Skin of body (tissue), 2 donors: Measurements from ENCODE around the gene KHDC4. TPM values are rescaled to one million over a fixed set of nuclear protein-coding genes. Genes with fewer than 3 reads are reported as not detected.
"Not testable (repeated sequence)": the region's sequence is repeated elsewhere in the genome, so short reads cannot be mapped to it uniquely, and the experiment has no call there.

Experiments used
- DNase-seq: peaks from one replicate; lab custom pipeline; 2025; lab: John Stamatoyannopoulos, UW
- total RNA-seq: library from RNA; depleted of rRNA; stranded (reverse); fragments of >200 nt; gene quantifications from one replicate; pipeline ENCODE4 v1.2.3, GENCODE V29; 2014

The KHDC4 gene
- total RNA-seq, 1 donor from 2014 or later, result 44.5 TPM

- DNase-seq, result no peak
These were observed 30.0 kb downstream of the KHDC4 start for GRCh38 chr1:155904261-155904660.

- no peak for DNase-seq
These were observed 34.1 kb downstream of the KHDC4 start for GRCh38 chr1:155900161-155900560.

GRCh38 chr1:155899683-155900082, 34.5 kb downstream of the KHDC4 start:
- no peak for DNase-seq

DNA sequence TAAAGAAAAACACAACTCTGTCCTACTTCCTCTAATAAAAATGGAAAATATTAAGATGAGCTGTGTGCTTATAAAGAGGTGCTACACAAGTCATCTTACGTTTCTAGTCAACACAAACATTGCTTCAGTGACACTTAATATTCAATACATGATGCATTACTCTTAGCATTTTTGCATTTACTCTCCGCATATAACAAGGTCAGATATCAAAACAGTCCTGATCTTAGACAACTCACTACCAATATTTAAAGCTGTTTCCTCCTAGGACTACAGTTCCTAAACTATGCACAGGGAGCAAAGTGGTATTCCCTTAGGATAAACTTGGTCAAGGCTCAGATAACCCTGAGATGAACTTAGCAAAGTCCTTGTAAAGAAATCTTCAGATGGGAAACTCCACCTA, 35.3 kb downstream of the KHDC4 start:
- DNase-seq, result no peak

- peak; percentile 34 for DNase-seq
These were observed 36.5 kb downstream of the KHDC4 start for GRCh38 chr1:155897746-155898145.

DNA sequence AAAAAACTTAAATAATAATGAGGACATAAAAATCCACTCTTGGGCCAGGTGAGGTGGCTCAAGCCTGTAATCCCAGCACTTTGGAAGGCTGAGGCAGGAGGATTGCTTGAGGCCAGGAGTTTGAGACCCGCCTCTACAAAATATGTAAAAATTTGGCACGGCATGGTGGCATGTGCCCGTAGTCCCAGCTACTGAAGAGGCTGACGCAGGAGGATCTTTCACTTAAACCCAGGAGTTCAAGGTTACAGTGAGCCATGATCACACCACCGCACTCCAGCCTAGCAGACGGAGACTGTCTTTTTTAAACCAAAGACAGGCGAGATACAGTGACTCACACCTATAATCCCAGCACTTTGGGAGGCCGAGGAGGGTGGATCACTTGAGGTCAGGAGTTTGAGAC, 37.7 kb downstream of the KHDC4 start:
- not testable (repeated sequence) for DNase-seq

GRCh38 chr1:155895617-155896016, 38.6 kb downstream of the KHDC4 start:
- not testable (repeated sequence) for DNase-seq

GRCh38 chr1:155893389-155894142, 40.6 kb downstream of the KHDC4 start:
- peak; percentile 91 for DNase-seq

DNA sequence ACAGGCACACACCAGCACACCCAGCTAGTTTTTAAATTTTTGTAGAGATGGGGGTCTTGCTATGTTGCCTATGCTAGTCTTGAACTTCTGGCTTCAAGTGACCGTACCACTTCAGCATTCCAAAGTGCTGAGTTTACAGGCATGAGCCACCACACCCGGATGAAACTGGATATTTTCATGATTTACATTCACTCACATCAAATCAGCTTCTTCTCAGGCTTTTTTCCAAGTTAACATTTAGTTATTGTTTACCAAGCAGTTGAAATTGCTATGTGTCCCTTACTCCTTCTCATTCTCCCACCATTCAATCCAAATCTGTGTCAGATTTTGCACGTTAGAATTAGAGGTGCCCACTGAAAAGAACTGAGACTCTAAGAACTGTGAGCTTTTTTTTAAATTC, 41.4 kb downstream of the KHDC4 start:
- DNase-seq, result peak; percentile 36

GRCh38 chr1:155890251-155890650, 44.0 kb downstream of the KHDC4 start:
- no peak for DNase-seq

GRCh38 chr1:155889566-155889965, 44.6 kb downstream of the KHDC4 start:
- DNase-seq, result no peak

DNA sequence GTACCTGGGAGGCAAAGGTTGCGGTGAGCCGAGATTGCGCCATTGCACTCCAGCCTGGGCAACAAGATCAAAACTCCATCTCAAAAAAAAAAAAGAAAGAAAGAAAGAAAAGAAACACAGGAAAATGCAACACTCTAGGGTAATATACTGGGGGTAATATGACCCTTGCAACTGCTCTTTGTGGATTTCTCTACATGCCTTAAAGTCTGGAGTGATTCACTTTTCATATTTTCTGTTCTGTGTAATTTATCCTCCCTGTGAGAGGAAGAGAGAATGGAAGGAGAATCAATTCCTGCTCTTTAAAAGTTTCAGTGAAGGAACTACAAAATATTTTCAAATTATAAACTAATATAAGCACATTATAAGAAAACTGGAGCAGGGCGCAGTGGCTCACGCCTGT, 45.7 kb downstream of the KHDC4 start:
- no peak for DNase-seq

DNA sequence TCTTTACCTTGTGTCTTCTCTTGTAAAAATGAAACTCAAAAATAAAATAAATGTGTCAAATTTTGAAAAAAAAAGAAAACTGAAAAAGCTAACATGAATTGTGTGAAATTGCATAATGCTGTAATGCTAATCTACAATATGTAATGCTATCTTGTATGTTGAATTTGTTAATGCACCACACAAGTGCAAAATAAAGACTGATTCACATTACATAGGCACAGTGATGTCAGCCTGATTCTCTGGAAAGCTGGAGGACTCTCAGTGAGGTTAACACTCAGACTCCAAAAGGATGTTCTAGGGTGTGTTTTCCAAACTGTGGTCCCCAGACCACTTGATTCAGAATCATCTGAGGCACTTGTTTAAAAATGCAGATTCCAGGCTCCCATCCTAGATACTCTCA, 49.2 kb downstream of the KHDC4 start:
- DNase-seq, result no peak

- no peak for DNase-seq
These were observed 49.9 kb downstream of the KHDC4 start for GRCh38 chr1:155884031-155884960.

DNA sequence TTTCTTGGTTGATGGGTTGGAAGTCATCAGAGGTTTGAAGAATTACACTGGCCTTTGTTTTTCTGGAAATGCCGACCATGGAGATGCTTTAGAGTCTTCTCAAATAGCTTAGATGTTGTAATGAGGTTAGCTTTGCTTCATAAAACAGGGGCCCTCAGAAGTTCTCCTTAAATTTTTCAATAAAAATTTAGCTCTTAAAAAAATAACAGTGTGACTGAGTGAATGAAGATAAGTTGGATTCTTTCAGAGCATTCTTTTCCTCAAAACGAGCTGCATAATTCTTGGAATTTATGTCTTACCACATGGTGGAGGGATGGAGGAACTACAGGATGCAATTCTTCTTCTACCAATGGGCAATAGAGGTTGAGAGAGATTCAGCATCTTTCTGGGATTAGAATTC, 51.4 kb downstream of the KHDC4 start:
- no peak for DNase-seq

DNA sequence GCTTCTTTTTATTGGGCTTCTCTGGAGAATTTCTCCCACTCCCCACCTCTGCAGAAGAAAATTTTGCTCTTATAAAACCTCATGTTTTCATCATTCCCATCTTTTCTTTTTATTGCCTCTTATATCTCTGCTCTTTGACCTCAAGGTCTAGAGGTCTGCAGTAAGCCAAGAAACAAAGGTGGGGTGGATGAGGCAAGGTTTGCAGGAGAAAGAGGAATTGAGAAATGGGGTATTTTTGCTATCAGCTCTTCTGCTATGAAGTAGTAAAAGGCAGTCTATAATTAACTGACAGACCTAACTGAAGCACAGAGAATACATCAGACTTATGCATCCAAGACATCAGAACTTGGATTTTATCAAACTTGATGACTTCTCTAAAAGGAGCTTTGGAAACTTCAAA, 52.0 kb downstream of the KHDC4 start:
- DNase-seq, result no peak

GRCh38 chr1:155880950-155881349, 53.3 kb downstream of the KHDC4 start:
- no peak for DNase-seq

- no peak for DNase-seq
These were observed 54.0 kb downstream of the KHDC4 start for GRCh38 chr1:155880251-155880650.

DNA sequence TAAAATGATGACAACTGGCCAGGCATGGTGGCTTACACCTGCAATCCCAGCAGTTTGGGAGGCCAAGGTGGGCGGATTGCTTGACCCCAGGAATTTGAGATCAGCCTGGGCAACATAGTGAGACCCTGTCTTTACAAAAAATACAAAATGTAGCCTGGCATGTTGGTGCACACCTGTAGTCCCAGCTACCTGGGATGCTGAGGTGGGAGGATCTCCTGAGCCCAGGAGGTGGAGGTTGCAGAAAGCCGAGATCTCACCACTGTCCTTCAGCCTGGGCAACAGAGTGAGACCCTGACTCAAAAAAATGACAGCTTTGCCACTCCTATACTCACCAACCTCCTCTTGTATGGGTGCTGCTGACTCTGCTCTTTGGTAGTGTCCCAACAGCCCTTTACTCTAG, 56.3 kb downstream of the KHDC4 start:
- DNase-seq, result no peak

GRCh38 chr1:155873860-155874259, 60.4 kb downstream of the KHDC4 start:
- DNase-seq, result no peak

- no peak for DNase-seq
These were observed 61.7 kb downstream of the KHDC4 start for GRCh38 chr1:155872527-155872926.

- no peak for DNase-seq
These were observed 62.8 kb downstream of the KHDC4 start for GRCh38 chr1:155871390-155871789.

DNA sequence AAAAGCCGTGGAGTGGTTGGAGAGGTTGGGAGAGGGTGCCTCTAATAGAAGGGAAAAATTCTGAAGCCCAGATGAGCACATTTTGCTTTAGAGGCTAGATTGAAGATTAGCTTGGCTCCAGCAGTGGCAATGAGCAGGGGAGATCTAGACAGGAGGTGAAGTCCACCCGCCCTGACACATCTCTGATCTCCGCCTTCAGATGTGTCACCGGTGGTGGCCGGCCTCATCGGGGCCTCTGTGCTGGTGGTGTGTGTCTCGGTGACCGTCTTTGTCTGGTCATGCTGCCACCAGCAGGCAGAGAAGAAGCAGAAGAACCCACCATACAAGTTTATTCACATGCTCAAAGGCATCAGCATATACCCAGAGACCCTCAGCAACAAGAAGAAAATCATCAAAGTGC, 66.4 kb downstream of the KHDC4 start:
- no peak for DNase-seq
